ENCODE data around the gene TMEM191B. TPM values are rescaled to one million over a fixed set of nuclear protein-coding genes. Genes with fewer than 3 reads are reported as not detected.
"Not testable (repeated sequence)": the region's sequence is repeated elsewhere in the genome, so short reads cannot be mapped to it uniquely, and the experiment has no call there.

The TMEM191B gene
- total RNA-seq, 1 experiment from 2014 or later: 3.2 TPM

DNA sequence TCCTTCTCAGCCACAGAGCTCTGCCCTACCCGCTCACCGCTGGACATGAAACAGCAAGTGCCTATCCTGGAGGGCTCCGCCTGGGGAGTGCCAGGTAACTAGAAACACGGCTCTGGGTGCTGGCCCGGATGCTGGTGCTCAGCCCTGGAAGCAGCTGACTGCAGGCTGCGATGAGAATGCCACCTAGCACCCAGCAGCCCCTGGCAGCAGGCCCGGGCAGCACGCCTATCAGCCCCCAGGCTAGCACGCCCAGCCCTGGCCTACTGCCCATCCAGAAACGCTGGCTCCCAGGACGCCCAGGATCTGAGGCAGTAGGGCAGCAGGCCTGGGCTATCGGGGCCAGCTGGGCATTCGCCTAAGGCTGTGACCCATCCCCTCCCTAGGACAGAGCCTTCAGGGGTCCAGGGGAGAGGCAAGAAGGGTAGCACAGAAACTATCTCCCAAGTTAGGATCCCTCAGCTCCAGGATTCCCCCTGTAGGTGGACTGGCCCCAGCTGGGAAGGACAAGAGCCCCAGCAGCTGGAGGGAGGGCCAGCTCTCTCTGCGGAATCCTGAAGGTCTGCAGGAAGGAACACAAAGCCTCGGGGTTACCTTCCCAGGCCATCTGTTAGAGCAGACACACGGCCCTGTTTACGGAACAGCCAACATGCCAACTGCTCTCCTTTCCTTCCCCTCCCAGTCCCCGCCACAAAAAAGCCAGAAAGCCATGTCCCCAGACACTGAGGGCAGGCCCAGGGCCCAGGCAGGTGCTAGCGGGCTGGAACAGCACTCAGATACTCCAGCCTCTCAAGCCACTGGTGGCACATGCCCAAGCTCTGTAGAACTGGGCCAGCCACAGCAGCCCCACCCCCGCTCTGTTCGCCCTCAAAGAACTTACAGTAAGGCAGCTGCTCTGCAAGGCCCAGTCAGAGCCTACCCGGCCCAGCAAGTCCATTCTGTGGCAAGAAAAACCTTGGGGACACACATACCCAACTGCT is 27.0 kb downstream of the TMEM191B start:
- not testable (repeated sequence) for DNase-seq (ENCODE audit: low read depth)

DNA sequence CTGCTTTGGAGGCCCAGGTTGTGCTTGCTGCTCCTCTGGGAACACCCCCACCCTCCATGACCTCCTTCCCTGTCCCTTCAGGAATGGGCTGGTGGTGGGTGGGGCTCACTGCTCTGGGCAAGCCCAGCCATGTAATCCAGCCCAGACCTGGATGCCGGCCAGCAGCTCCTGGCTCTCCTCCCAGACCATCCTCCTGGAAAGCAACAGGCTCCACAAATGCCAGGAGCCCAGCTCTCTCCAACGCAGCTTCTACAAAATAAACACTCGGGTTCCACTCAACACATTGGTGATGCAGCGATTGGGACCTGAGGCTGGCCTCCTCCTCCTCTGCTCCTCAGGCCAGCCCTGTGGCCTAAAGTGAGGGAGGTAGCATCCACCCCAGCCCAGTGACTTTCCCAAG is 30.9 kb downstream of the TMEM191B start:
- not testable (repeated sequence) for DNase-seq (ENCODE audit: low read depth)

DNA sequence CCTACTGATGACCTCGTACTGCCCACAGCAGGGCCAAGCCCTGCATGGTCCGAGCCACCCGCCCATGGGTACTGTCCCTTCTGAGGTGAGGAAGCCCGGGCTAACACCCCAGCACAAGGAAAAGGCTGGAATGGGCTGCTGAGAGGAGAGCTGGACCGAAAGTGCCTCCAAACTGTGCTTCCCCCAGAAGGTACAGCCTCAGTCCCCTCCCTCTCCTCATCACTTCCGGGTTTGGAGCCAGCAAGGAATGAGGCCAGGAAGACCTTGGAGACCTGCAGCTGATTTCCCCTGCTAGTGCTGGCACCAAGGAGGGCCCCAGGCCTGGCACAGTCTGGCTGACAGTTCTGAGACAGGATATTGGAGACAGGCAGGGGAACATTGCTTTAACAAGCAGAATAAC is 31.3 kb downstream of the TMEM191B start:
- not testable (repeated sequence) for DNase-seq (ENCODE audit: low read depth)

DNA sequence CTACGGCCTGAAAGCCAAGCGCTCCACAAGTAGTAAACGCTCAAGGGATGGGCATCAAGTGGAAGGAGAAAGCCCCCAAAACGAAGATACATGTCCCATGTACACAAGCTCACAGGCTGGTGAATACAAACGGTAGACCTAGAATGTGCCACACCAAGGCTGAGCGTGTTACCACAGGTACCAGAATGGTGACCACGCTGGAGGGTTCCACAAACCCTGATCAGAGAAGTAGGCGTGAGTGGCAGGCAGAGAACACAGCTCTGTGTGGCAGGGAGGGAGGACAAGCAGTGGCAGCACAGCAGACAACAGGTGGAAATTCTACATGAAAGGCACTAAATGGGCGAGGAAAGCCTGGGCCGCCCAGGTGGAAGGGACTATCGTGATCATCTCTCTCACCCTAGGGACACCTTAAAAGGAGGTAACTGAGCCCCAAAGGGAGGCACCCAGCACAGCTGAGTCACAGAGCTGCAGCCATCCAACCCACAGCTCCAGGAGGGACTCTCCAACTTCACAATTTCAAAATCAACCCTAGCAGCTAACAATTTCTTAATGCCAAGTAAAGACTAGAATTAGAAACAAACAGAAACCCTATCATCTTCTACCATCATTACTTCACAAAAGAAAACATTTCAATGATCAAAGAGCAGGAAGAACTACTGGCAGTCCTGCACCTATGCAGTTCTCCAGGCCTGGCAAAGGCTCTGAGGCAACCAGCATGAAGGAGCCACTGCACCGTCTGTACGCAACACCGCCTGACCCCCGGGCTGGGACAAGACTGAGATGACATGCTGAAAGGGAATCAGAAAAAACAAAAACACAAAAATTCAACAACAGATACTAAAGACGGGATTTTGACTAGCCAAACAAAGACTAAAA is 32.7 kb downstream of the TMEM191B start:
- not testable (repeated sequence) for DNase-seq (ENCODE audit: low read depth)

DNA sequence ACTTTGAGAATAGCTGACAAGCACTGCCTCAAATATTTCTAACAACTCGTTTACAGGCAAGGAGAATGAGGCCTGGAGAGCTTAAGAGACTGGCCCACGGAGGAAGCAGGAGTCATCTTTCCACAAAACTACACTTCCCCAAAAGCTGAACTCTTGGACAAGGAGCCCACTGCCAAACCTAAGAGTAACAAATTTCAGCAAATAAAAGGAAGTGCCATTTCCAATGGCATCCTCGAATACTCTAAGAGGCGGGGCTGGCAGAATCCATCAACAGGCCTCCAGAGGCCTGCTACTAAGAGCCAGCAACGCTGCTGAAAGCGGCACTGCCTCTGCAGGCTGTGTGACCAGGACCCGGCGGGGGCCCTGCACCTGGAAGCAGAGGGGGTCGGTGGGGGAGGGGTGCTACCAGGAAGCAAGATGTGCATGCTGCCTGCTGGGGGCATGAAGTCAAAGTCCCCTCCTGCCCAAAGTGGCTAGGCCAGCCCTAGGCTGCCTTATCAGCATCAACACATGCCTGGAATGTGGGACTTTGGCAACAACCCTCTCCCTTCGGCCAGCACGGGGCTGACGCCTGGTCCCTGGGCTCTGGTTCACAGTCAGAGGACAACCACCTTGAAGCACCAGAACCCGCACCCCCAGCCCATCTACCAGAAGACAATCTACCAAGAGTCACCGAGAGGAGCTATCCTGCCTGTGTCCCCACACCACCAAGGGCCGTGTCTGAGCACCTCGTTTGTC is 43.1 kb downstream of the TMEM191B start:
- not testable (repeated sequence) for DNase-seq (ENCODE audit: low read depth)

DNA sequence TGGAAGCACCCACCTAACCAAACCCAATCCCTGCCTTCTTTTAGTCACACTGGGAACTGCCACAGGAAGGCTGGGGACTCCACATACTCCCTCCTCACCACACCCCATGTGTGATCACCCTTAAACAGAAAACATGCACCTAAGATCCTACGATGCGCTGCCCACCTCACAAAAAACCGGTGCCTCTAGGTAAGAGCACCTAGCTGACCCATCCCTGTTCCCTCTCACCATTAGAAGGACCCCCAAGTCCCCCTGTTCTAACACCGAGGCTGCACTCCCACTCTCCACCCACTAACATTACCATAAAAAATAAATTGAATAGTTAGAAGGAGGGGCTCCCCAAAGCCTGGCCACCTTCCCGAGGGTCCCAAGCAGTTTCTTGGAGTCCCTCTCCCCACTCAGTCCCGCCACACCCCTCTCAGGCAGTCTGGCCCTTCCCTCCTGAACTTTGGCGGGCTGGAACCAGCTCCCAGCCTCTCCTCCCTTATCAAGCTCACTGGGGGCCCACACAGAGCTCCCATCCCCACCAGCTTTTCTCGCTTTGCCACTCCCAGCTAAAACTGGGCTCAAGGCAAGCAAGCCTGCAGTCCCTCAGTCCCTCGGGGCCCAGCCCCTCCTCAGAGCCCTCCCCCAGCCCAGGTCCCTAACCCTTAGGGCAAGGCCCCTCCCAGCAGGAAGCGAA is 46.0 kb downstream of the TMEM191B start:
- DNase-seq (ENCODE audit: low read depth): not testable (repeated sequence)

DNA sequence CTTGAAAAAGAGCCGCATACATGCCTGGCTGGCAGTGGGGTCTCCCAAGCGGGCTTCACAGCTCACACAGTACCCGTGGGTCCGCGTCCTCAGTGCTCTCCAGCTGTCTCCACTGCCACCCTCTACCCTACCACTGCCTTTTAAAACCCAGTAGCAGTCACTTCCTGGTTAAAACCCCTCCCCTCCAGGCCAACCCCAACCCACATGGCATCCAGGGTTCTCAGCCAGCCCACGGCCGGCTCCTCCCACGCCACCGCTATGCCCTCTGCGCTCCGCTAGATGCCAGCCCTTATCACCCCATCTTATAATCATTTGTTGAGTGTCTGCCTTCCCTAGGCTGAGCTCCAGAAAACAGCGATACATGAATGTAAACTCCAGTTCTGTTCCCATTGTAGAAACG is 47.0 kb downstream of the TMEM191B start:
- DNase-seq (ENCODE audit: low read depth): not testable (repeated sequence)

DNA sequence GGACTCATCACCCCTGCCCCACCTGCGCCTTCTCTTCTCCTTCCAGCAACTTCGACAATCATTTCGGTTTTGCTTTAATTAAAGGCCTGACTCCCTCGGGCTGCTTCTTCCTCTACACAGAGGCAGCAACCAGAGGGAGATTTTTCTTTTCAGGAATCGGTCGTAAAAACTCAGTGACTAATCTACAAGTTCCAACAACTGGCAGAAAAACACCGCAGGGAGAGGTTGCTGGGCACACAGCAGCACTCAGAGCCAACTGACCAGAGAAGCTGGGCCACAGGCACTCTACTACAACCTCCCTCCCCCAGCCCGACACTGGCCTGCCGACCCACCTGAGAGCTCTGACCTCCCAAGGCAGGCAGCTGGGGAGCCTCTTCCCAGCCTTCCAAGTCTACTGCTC is 48.1 kb downstream of the TMEM191B start:
- not testable (repeated sequence) for DNase-seq (ENCODE audit: low read depth)

DNA sequence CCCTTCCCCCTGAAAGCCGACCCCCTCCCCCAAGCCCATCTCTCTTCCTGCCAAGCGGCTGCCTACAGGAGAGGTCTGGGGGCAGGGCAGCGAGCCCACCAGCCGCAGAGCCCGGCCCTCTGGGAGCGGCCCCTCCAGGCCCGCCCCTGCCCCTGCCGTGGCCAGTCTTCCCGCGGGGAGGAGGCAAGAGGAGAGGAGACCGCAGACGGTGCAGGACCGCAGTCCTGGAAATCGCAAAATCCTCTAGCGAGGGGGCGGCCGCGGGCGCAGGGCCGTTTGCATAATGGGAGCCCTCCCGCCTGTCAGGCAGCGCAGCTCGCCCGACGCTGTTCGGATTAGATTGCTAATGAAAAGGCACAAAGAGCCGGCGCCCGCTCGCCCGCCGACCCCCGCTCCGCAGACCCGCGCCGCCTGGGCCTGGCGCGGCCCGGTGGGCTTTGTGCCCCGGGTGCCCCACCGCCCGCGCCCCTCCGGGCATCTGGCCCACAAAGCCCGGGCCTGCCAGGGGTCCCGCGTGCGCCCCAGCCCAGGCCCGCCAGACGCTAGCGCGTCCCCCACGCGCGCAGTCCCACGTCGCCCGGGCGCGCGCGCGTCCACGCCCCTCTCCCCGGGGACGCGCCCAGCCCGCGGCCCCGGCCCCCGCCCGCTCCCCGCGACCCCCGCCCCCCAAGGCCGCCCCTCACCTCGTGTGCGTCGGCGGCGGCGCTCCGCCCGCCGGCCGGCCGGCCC is 49.7 kb downstream of the TMEM191B start:
- not testable (repeated sequence) for DNase-seq (ENCODE audit: low read depth)

DNA sequence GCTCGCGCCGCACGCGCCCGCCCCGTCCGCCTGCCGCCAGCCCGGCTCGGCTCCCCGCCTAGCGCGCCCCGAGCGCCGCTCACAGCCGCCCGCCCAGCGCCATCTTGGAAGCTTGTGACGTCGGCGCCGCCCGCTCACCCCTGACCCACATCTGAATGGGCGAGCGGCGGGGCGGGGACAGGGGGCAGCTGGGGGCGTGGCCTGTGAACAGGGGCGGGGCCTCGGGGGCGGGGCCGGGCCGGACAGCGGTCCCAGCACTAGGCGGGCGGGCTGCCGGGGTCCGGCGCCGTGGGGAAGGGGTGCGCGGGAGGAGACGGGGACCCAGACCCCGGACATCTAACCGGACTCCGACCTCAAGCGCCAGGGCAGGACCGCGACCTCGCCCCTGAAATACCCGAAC is 50.2 kb downstream of the TMEM191B start:
- not testable (repeated sequence) for DNase-seq (ENCODE audit: low read depth)

Other genes with a start within 250 kb of the TMEM191B start
- gene GGTLC3, start 9.6 kb upstream of the TMEM191B start, total RNA-seq (2014; rRNA removed): not detected in 2 replicates
- gene RIMBP3, start 84.1 kb downstream of the TMEM191B start, total RNA-seq (2014; rRNA removed): 2.7 TPM in 2 replicates

All from LHCN-M2 (cell line).